Tibial artery (tissue), 4 donors: ENCODE data around the gene ACADM.
A peak's percentile ranks its signal among the peaks of the same experiment; 100 is the strongest.
"Not testable (repeated sequence)": the region's sequence is repeated elsewhere in the genome, so short reads cannot be mapped to it uniquely, and the experiment has no call there.

Experiments
- DNase-seq, 2 donors: peaks; one replicate each; pipeline ENCODE4 v3.0.0-alpha.2; 2019
- H3K27ac ChIP-seq, 2 donors: fragments of 200-600 bp; sonication (generic) in 1 of 2; 1 replicate in 1 of 2; 2 replicates in 1 of 2; pipeline ENCODE4 v1.5.1; 2018 to 2019; ENCODE audit warnings: mild to moderate bottlenecking in 1 of 2
- H3K27me3 ChIP-seq, 2 donors: fragments of 200-600 bp; sonication (generic) in 1 of 2; one replicate each; pipeline versions ENCODE4 v1.5.1 to v1.6.0; 2016 to 2019
- H3K36me3 ChIP-seq, 3 donors: fragments of 200-600 bp; sonication (generic) in 2 of 3; one replicate each; pipeline ENCODE4 v1.5.1; 2016 to 2019; ENCODE audit warnings: mild to moderate bottlenecking in 2 of 3
- H3K4me1 ChIP-seq, 4 donors: fragments of 200-600 bp; sonication (generic) in 2 of 4; 1 replicate in 3 of 4; 2 replicates in 1 of 4; pipeline ENCODE4 v1.5.1; 2016 to 2019
- H3K4me3 ChIP-seq, 2 donors: fragments of 200-600 bp; sonication (generic) in 1 of 2; 1 replicate in 1 of 2; 2 replicates in 1 of 2; pipeline ENCODE4 v1.5.1; 2018 to 2019; ENCODE audit warnings: mild to moderate bottlenecking in 2 of 2
- H3K9me3 ChIP-seq, 3 donors: fragments of 200-600 bp; sonication (generic) in 1 of 3; one replicate each; pipeline ENCODE4 v1.5.1; 2016 to 2019
- CTCF ChIP-seq, 2 experiments: fragments of 200-600 bp in 1 of 2; fragments of 450-650 bp in 1 of 2; IDR thresholded peaks; one replicate each; pipeline ENCODE4 v1.5.1; 2017 to 2019; ENCODE audit warnings: antibody characterized with exemption in 2 of 2, mild to moderate bottlenecking in 1 of 2, moderate library complexity in 1 of 2
- intact Hi-C: fragments of 100-400 bp; cut with DNase I; formaldehyde crosslinking; loops from one replicate; pipeline ENCODE4 v1.15.0; 2023; ENCODE audit warnings: low total_unique reads

ACADM gene

GRCh38 chr1:75765697-75766355 lies 41.3 kb downstream of the ACADM start:
- DNase-seq = no peak
- peaks cover 0 to 14% (median 4%) of the 10 kb centered on the region in 4 donors for H3K4me1 ChIP-seq
- no peak overlapping the region for H3K4me3 ChIP-seq
- intact Hi-C loops = no loop called here
- peak overlapping the region in 1 of 2 donors; percentile 32 for H3K27ac ChIP-seq
- H3K27me3 ChIP-seq = no peaks in the 10 kb centered on the region
- TF ChIP-seq CTCF (IDR thresholded peaks at IDR 0.05) = no peak
- peaks cover 0 to 17% (median 0%) of the 10 kb centered on the region in 3 donors for H3K36me3 ChIP-seq
- H3K9me3 ChIP-seq = no peaks in the 10 kb centered on the region

GRCh38 chr1:75768016-75768415 lies 43.5 kb downstream of the ACADM start:
- H3K27me3 ChIP-seq = no peaks in the 10 kb centered on the region
- no peak for TF ChIP-seq CTCF (IDR thresholded peaks at IDR 0.05)
- H3K4me1 ChIP-seq = peaks cover 0 to 14% (median 4%) of the 10 kb centered on the region in 4 donors
- peaks cover 0 to 8% (median 0%) of the 10 kb centered on the region in 3 donors for H3K36me3 ChIP-seq
- DNase-seq = no peak
- no peaks in the 10 kb centered on the region for H3K9me3 ChIP-seq
- H3K27ac ChIP-seq = no peak overlapping the region
- H3K4me3 ChIP-seq = no peak overlapping the region
- intact Hi-C loops = no loop called here

GRCh38 chr1:75770761-75771160 lies 46.3 kb downstream of the ACADM start:
- TF ChIP-seq CTCF (IDR thresholded peaks at IDR 0.05) = no peak
- H3K4me3 ChIP-seq = no peak overlapping the region
- H3K27me3 ChIP-seq = no peaks in the 10 kb centered on the region
- intact Hi-C loops = no loop called here
- H3K9me3 ChIP-seq = no peaks in the 10 kb centered on the region
- no peak for DNase-seq
- H3K36me3 ChIP-seq = no peaks in the 10 kb centered on the region
- peaks cover 0 to 8% (median 1%) of the 10 kb centered on the region in 4 donors for H3K4me1 ChIP-seq
- H3K27ac ChIP-seq = no peak overlapping the region

- Histone ChIP-seq H3K36me3 (no peaks in the 10 kb centered on the region), H3K4me1 (no peaks in the 10 kb centered on the region), H3K27me3 (no peaks in the 10 kb centered on the region), H3K9me3 (no peaks in the 10 kb centered on the region), H3K4me3 (no peak overlapping the region), H3K27ac (no peak overlapping the region)
- TF ChIP-seq CTCF (IDR thresholded peaks at IDR 0.05) = no peak
- no peak for DNase-seq
- intact Hi-C loops = no loop called here
Measured at GRCh38 chr1:75771978-75772377, 47.5 kb downstream of the ACADM start.

- H3K9me3 ChIP-seq, intact Hi-C loops, H3K4me1 ChIP-seq, H3K27me3 ChIP-seq, H3K27ac ChIP-seq, H3K4me3 ChIP-seq, H3K36me3 ChIP-seq, DNase-seq: not testable (repeated sequence)
Measured at GRCh38 chr1:75777812-75778211, 53.3 kb downstream of the ACADM start.

GRCh38 chr1:75778694-75779093 lies 54.2 kb downstream of the ACADM start:
- H3K4me3 ChIP-seq, H3K27me3 ChIP-seq, DNase-seq, H3K36me3 ChIP-seq, H3K4me1 ChIP-seq, intact Hi-C loops, H3K27ac ChIP-seq, H3K9me3 ChIP-seq: not testable (repeated sequence)

- intact Hi-C loops, H3K36me3 ChIP-seq, H3K27ac ChIP-seq, H3K9me3 ChIP-seq, DNase-seq, H3K4me3 ChIP-seq, H3K4me1 ChIP-seq, H3K27me3 ChIP-seq: not testable (repeated sequence)
Measured at GRCh38 chr1:75780183-75780582, 55.7 kb downstream of the ACADM start.

GRCh38 chr1:75783920-75784319 lies 59.4 kb downstream of the ACADM start:
- not testable (repeated sequence) for H3K27ac ChIP-seq, DNase-seq, H3K9me3 ChIP-seq, H3K4me3 ChIP-seq, H3K27me3 ChIP-seq, H3K36me3 ChIP-seq
- peaks cover 0 to 28% (median 21%) of the 10 kb centered on the region in 4 donors for H3K4me1 ChIP-seq
- intact Hi-C loops = loop anchor here (2.0 kb wide), 1 partner anchor 59 kb away; the partner anchor contains the start of gene ACADM
